GM18951 (cell line): ENCODE data around the gene PLXDC2.

Source experiments
- POLR2A ChIP-seq: IDR thresholded peaks from 4 replicates; pipeline ENCODE4 v1.6.1; 2011; ENCODE audit warnings: mild to moderate bottlenecking; ENCODE audit not compliant: insufficient read length, insufficient read depth; ENCODE audit errors: extremely low read depth
- in situ Hi-C: fragments of 300-500 bp; cut with MboI; formaldehyde crosslinking; loops from one replicate; pipeline ENCODE4 v1.12.0; 2022; ENCODE audit warnings: low sequenced_read_pairs, mixed read lengths, inconsistent platforms; ENCODE audit not compliant: unreplicated experiment

PLXDC2 gene

DNA sequence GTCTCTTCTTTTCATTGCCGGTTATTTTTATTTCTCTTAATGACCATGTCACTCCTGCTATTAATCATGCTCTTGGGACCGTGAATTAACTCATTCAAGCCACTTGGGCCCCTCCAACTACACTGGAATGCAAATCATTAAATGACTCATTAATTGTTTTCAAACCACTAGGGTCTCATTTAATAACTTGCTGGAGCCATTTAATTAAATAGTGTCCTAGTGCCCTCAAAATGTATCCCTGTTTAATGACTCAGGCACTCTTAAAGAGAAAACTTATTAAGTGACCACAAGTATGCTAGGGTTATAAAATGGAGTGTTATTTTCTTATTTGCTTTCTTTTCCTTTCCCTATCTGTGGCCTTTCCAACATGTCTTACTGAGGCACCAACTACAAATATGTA is 73.0 kb downstream of the PLXDC2 start:
- TF ChIP-seq POLR2A = no peak
- in situ Hi-C loops = no loop called here

DNA sequence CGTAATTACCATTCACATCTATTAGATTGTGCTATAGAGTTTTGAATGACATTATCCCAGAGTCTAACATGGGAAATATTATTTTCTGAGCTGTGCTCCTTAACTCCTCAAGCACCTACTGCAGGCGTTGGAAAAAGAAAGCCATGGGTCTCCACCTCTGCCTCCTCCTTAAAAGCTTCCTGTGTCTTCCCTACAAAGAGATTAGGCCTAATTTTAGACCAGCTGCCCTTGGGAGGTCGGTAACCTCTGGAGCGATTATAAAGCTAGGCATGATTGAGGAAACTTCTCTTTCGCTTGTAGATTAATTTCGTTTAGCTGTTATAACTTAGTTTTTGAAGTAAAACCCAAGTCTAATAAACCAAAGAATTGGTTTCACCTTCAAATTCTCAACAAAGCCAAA is 75.2 kb downstream of the PLXDC2 start:
- no peak for TF ChIP-seq POLR2A
- in situ Hi-C loops = no loop called here

DNA sequence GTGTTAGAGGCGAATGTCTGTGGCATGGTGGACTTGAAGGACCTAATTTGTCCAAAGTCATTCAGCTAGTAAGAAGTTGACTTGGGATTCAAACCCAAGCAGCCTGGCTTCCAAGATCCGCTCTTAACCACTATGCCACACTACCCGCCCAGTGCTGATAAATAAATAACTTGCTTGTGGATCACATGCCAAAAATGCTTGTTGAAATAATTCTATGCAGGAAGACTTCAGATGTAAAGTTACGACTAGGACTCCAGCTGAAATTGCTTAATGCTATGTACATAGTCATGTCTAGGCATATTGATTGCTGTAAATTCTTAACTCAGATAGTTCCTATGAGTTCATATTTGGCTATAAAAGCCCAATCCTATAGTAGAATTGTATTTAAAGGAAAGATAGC is 76.0 kb downstream of the PLXDC2 start:
- TF ChIP-seq POLR2A = no peak

GRCh38 chr10:19892677-19893076 is 76.4 kb downstream of the PLXDC2 start:
- no peak for TF ChIP-seq POLR2A
- in situ Hi-C loops = no loop called here

More for the DNA sequence above, 76.0 kb downstream of the PLXDC2 start:
- in situ Hi-C loops = no loop called here

GRCh38 chr10:19895500-19895899 is 79.3 kb downstream of the PLXDC2 start:
- in situ Hi-C loops = no loop called here
- no peak for TF ChIP-seq POLR2A

DNA sequence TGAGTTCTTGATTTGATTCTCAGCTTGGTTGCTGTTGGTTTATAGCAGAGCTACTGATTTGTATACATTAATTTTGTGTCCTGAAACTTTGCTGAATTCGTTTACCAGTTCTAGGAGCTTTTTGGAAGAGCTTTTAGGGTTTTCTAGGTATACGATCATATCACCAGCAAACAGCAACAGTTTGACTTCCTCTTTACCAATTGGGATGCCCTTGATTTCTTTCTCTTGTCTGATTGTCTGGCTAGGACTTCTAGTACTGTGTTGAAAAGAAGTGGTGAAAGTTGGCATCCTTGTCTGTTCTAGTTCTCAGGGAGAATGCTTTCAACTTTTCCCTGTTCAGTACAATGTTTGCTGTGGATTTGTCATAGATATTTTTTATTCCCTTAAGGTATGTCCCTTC is 86.2 kb downstream of the PLXDC2 start:
- in situ Hi-C loops = no loop called here

DNA sequence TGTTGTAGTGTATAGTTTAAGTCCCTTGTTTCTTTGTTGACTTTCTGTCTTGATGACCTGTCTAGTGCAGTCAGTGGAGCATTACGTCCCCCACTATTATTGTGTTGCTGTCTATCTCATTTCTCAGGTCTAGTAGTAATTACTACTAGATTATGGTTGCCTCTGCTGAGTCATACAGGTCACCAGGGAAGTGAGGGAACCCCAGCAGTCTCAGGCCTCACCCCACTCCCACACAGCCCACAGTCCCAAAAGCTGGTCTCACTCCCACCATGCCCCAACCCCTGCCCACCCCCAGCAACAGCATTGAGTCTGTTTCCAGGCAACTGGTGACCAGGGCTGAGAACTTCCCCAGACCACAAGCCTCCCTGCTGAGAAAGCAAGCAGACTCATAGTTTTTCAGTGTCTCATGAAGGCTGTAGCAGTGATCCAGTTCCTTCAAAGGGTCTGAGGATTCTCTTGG is 88.0 kb downstream of the PLXDC2 start:
- in situ Hi-C loops = no loop called here
- no peak for TF ChIP-seq POLR2A

More for the DNA sequence above, 86.2 kb downstream of the PLXDC2 start:
- TF ChIP-seq POLR2A = no peak

GRCh38 chr10:19906108-19906791 is 90.0 kb downstream of the PLXDC2 start:
- in situ Hi-C loops = no loop called here
- TF ChIP-seq POLR2A = no peak

DNA sequence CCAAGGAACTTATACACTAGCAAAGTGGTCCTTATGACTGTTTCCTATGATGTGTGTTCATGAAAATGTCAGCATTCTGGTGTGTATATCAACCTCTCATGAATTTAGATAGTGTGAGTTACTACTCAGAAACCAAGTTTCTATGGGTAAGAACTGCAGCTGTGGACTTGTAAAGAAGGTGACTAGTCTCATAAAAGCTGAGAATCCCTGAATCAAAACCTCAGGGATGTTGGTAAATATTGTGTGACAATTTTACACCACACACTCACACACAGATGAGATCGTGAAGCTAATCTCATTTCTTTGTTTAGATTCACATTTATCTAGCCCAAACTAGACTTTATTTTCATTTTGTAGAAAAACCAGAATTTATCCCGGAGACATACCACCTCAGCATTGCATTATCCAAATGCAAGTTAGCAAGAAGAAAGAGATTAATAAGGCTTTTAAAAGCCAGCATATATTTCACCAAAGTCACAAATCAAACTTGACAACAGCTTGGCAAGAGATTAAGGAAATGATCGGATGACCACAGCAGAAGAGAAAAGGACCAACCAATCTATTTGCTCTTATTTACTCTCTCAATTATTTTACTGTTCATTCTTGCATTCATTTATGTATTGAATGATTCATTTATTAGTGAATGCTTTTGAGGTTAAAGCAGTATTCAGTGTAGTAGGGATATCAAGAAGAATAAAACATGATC is 92.9 kb downstream of the PLXDC2 start:
- in situ Hi-C loops = no loop called here
- no peak for TF ChIP-seq POLR2A

GRCh38 chr10:19911886-19912285 is 95.7 kb downstream of the PLXDC2 start:
- no peak for TF ChIP-seq POLR2A
- in situ Hi-C loops = no loop called here

DNA sequence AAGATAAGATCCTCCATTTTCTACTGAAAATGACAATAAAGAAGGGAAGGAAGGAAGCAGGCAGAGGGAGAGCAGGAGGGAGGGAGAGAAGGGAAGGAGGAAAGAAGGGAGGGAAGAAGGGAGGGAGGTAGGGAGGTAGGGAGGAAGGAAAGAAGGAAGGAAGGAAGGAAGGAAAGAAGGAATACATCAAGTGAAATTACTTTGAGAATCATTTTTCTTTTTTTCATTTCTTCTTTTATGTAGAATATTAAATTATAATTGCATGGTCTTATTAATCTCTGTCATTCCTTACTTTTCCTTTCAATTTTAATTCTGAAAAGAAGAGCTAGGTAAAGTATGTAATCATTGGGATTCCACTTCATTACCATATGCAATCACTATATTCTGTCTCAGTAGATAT is 97.8 kb downstream of the PLXDC2 start:
- in situ Hi-C loops = no loop called here
- TF ChIP-seq POLR2A = no peak

DNA sequence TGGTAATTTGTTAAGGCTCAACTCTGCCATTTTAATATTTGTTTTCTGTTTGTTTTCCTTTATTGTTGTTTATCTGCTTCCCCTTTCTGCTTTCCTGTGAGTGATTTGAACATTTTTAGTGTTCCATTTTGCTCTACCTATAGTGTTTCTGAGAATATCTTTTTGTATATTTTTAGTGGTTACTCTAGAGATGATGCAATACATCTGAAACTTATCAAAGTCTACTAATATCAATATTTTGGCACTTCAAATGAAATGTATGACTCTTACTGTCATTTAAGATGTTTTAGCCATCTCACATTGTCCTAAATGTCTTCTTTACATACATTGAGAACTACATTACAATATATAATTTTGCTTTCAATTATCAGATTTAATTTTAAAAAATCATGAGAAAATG is 98.9 kb downstream of the PLXDC2 start:
- in situ Hi-C loops = no loop called here
- no peak for TF ChIP-seq POLR2A

DNA sequence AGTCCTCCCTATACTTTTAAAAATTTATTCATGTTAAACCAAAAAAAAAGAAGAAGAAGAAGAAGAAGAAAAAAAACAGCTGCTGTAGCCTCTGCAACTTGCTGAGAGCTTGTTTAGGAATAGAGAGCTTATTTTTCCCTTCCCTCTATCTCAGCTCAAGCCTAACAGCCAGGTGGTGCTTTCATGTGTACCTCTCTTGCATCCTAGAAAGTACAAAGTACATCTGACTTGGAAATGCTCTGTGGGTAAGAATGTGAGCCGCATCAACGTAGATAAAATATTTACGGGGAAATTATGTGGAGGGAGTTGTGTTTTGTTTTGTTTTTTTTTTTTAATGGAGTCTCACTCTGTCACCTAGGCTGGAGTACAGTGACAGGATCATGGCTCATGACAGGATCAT is 99.6 kb downstream of the PLXDC2 start:
- TF ChIP-seq POLR2A = no peak
- in situ Hi-C loops = no loop called here
